HG02870 (cell line): ENCODE measurements around the gene MAN2B1.
A peak's percentile ranks its signal among the peaks of the same experiment; 100 is the strongest.
"Not testable (repeated sequence)": the region's sequence is repeated elsewhere in the genome, so short reads cannot be mapped to it uniquely, and the experiment has no call there.

ENCODE experiments used
- ATAC-seq: cut with Tn5 transposase; IDR thresholded peaks from one replicate; pipeline ENCODE4 v1.9.1; 2021; ENCODE audit warnings: mild to moderate bottlenecking, moderate library complexity; ENCODE audit not compliant: unreplicated experiment

MAN2B1 gene

DNA sequence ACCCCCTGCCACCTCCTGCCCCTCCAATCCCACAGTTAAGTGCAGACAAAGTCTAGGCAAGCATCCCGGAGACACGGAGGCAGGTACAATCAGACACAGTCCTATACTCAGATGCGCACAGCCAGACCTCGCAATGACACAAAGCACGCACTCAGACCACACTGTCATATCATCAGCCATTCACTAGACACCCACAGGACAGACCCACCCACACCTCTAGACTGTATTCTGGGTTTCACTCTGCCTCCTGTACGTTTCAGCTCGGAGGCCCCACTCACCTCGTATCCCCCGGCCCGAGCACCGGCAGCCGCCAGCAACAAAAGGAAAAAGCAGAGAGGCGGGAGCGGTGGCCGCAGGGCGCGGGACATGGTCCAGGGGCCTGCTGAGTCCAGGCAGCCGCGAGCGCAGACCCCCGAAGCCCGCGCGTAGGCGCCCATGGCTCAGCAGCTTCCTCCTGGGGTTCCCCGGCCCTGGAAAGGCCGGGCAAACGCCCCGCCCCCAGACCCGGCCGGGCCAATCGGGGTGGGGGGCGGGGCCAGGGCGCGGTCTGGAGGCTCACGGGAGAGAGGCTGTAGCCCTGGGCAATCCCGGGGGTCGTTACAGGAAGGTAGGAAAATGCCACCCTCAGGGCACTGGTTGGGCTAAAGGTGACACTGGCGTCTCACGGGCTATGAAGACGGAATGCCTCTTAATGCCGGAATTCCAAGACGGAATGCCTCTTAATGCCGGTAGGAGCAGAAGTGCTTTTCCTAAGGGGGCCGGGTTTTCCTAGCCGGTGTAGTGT, at the start of gene MAN2B1, which contains the start of gene WDR83:
MAN2B1 (minus strand) TSS at position 478 of the 784 bp plus-strand sequence; CDS start at position 437, 41 bp downstream.
WDR83 (plus strand) TSS at position 543 of the 784 bp plus-strand sequence. CDS start 2,984 bp downstream, outside the sequence.
- peak; percentile 43 for ATAC-seq

GRCh38 chr19:12715929-12716328, 49.4 kb upstream of the MAN2B1 start:
- ATAC-seq, result no peak

DNA sequence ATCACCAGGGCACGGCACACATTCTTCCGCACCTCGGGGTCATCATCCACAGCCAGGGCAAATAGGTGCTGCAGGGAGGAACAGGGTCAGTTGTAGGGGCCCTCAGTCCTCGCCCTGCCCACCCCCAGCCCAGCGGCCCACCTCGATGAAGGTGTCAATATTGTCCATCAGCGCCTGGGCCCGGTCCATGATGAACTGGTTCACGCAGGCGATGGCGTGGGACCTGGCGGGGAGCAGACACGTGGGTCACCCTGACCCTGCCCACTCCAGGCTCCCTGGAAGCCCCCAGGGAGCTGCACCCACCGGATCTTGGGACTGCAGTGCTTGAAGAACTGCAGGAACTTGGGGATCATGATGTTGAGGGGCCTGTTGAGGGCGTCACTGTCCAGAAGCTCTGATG, 48.6 kb upstream of the MAN2B1 start:
- no peak for ATAC-seq

- not testable (repeated sequence) for ATAC-seq
Measured at GRCh38 chr19:12713304-12713703, 46.8 kb upstream of the MAN2B1 start.

DNA sequence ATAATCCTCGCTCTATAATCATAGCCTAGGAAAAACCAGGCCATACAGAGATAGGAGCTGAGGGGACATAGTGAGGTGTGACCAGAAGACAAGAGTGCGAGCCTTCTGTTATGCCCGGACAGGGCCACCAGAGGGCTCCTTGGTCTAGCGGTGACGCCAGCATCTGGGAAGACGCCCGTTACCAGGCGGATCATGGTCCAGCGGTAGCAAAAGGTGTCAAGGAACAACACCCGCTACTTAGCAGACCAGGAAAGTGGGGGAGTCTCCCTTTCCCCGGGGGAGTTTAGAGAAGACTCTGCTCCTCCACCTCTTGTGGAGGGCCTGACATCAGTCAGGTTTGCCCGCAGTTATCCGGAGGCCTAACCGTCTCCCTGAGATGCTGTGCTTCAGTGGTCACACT, 45.5 kb upstream of the MAN2B1 start:
- not testable (repeated sequence) for ATAC-seq

DNA sequence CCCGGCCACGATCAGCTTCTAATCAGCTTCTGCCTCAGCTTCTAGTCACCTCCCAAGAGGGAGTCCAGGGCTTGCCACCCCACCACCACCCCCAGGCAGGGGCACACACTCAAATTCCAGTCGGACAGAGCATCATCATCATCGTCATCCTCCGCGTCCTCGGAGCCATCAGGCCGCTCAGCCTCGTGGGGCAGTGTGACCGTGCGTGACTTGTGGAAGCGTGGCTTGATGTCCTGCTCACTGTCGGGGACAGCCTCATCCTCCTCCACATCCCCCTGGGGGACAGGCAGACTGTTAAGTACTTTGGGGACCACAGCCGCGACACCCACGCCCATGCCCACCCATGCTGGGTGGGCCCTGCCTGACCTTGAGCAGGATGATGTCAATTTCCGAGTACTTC, 44.6 kb upstream of the MAN2B1 start:
- no peak for ATAC-seq

GRCh38 chr19:12708641-12709040, 42.1 kb upstream of the MAN2B1 start:
- no peak for ATAC-seq

- no peak for ATAC-seq
Measured at GRCh38 chr19:12706332-12706718, 39.8 kb upstream of the MAN2B1 start.

DNA sequence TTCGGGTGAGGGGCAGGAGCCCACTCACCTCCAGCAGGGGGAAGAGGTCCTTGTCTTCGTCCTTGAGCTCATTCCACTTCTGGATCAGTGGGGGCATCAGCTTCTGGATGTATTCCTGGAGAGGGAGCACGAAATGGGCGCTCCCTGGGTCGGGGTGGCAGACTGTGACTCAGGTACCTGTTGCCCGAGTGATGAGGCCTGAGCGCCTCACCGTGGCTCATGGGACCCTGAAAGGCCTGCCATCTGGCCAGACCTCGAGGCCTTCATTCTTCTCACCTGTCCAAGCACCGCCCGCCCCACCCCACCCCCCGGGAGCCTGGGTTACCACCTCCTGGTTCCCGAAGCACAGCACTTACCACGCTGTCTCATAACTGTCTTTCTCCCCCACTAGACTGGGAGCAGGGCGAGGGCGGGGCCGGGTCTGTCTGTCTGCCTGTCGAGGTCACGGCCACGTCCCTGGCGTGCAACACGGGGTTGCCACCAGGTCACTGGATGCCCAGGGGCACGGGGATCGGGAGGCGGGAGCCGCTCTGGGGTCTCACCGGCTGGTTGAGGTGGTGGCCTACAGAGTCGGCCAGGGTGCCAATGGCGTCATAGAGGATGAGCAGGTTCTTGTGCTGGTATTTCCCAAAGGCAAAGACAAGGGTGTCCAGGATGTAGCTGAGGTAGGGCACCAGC, 39.3 kb upstream of the MAN2B1 start:
- ATAC-seq, result no peak

GRCh38 chr19:12705169-12705568, 38.6 kb upstream of the MAN2B1 start:
- no peak for ATAC-seq

- ATAC-seq, result no peak
Measured at GRCh38 chr19:12703046-12703445, 36.5 kb upstream of the MAN2B1 start.

- no peak for ATAC-seq
Measured at GRCh38 chr19:12701596-12702282, 35.2 kb upstream of the MAN2B1 start.

- no peak for ATAC-seq
Measured at GRCh38 chr19:12698138-12698537, 31.6 kb upstream of the MAN2B1 start.

GRCh38 chr19:12697425-12697824, 30.9 kb upstream of the MAN2B1 start:
- ATAC-seq, result not testable (repeated sequence)

- ATAC-seq, result peak; percentile 80
Measured at GRCh38 chr19:12696366-12697335, 30.1 kb upstream of the MAN2B1 start, which contains the start of gene FBXW9. Gene FBXW9 (minus strand): TSS chr19:12696631. CDS start chr19:12696581, 50 bp downstream.

- no peak for ATAC-seq
Measured at GRCh38 chr19:12695997-12696365, 29.4 kb upstream of the MAN2B1 start.

- no peak for ATAC-seq
Measured at GRCh38 chr19:12695514-12695913, 29.0 kb upstream of the MAN2B1 start.

DNA sequence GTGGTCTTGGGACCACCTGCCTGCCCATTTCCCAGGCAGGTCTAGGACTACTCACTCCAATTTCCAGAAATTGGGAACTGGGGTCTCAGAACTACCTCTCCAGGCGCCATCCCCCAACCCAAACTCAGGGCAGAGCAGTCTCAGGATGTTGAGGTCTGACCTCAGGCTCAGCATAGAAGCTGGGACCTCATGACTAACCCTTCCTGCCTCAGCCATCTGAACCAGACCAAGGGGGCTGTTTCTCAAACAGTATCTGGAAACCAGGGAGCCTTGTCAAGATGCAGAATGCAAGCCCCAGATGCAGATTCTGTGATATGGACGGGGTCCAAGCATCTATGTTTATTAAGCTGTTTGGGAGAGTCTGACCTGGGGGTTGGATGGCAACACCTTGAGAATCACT, 28.6 kb upstream of the MAN2B1 start:
- ATAC-seq, result no peak

DNA sequence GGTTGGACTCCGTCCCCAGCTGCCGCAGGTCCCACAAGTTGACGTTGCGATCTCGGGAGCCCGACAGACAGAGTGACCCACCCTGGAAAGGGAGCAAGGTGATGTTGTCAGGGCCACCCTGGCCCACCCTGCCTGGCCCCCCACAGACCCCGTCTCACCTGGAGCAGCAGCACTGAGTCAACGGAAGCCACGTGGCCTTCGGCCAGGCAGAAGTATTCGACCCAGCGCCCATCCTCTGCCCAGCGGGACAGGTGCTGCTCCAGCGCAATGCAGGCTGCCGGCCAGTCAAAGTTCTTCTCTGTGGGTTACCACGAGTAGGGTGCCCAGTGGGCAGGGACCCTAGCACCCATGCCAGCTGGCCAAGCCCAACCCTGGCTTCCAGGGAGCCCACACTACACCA, 28.1 kb upstream of the MAN2B1 start:
- no peak for ATAC-seq

- no peak for ATAC-seq
Measured at GRCh38 chr19:12692960-12693359, 26.4 kb upstream of the MAN2B1 start.
